HCT116 (cell line): Measurements from ENCODE around the gene TRNP1. TPM values are rescaled to one million over a fixed set of nuclear protein-coding genes. Genes with fewer than 3 reads are reported as not detected.

ENCODE experiments used
- ATAC-seq: fragments of 200-7000 bp; cut with Tn5 transposase; 2 replicates; pipeline ENCODE4 v1.9.1; 2020; ENCODE audit warnings: mild to moderate bottlenecking, moderate library complexity
- BruUV-seq: library from RNA; stranded (reverse); fragments of 400-500 nt; replicated peaks from 2 replicates; lab custom pipeline; 2021; lab: Mats Ljungman, UMichigan
- CTCF ChIA-PET: fragments of 300-600 bp; sonication (Branson Sonifier 250); formaldehyde crosslinking; loops from one replicate; lab custom pipeline; 2021; ENCODE audit warnings: antibody characterized with exemption; lab: Charles Lee
- POLR2A ChIA-PET: fragments of 300-600, 350-600 bp; sonication (Branson Sonifier 250); formaldehyde crosslinking; loops from one replicate; lab custom pipeline; 2021; ENCODE audit warnings: antibody characterized with exemption; lab: Charles Lee
- RAD21 ChIA-PET, 2 experiments: fragments of 300-600 bp; sonication (Branson Sonifier 250); formaldehyde crosslinking; loops; one replicate each; lab custom pipeline; 2023; ENCODE audit warnings: low total read pairs in 2 of 2; ENCODE audit not compliant: uncharacterized antibody in 2 of 2, unreplicated experiment in 2 of 2, low non-redundant PET in 1 of 2; lab: Charles Lee
- DNase-seq: peaks from one replicate; pipeline ENCODE4 v3.0.0-alpha.2; 2010; ENCODE audit warnings: low read depth, low spot score
- H2AFZ ChIP-seq: fragments of 200-600 bp; shearing (Covaris generic), sonication (generic); 2 replicates; pipeline ENCODE4 v1.6.1; 2017; ENCODE audit warnings: low read depth, mixed run types, mixed read lengths, antibody characterized with exemption, low read length; ENCODE audit not compliant: poor library complexity, severe bottlenecking
- H3K27ac ChIP-seq: 2 replicates; pipeline ENCODE4 v1.5.1; 2012; ENCODE audit warnings: low read depth, low read length
- H3K27me3 ChIP-seq: fragments of 200-600 bp; sonication (generic); 2 replicates; pipeline ENCODE4 v1.6.1; 2016; ENCODE audit warnings: mixed run types, low read length, mixed read lengths; ENCODE audit not compliant: insufficient read depth
- H3K36me3 ChIP-seq, 2 experiments: fragments of 200-500 bp in 1 of 2; fragments of 200-600 bp in 1 of 2; sonication (Bioruptor generic) in 1 of 2; sonication (generic) in 1 of 2; 2 replicates each; pipeline versions ENCODE4 v1.5.1 to v1.6.1; 2014 to 2016; ENCODE audit warnings: low read length in 2 of 2, inconsistent platforms in 1 of 2, mixed read lengths in 1 of 2, mixed run types in 1 of 2; ENCODE audit not compliant: insufficient read depth in 2 of 2, control insufficient read depth in 1 of 2
- H3K4me1 ChIP-seq, 2 experiments: fragments of 200-600 bp in 1 of 2; sonication (generic) in 1 of 2; 2 replicates each; pipeline versions ENCODE4 v1.5.1 to v1.6.1; 2012 to 2017; ENCODE audit warnings: low read length in 2 of 2, inconsistent platforms in 1 of 2, mild to moderate bottlenecking in 1 of 2, mixed read lengths in 1 of 2, mixed run types in 1 of 2, moderate library complexity in 1 of 2; ENCODE audit not compliant: insufficient read depth in 2 of 2, control insufficient read depth in 1 of 2
- H3K4me2 ChIP-seq: fragments of 200-600 bp; sonication (generic); 2 replicates; pipeline ENCODE4 v1.6.1; 2017; ENCODE audit warnings: mixed run types, low read length, mixed read lengths
- H3K4me3 ChIP-seq, 2 experiments: fragments of 200-600 bp in 1 of 2; sonication (generic) in 1 of 2; replicated peaks in 1 of 2; 2 replicates each; pipeline ENCODE4 v1.5.1; 2011 to 2016; ENCODE audit warnings: low read length in 2 of 2, control low read depth in 1 of 2, low read depth in 1 of 2, mild to moderate bottlenecking in 1 of 2, mixed read lengths in 1 of 2, mixed run types in 1 of 2
- H3K79me2 ChIP-seq: fragments of 200-600 bp; sonication (generic); 2 replicates; pipeline ENCODE4 v1.6.1; 2017; ENCODE audit warnings: mild to moderate bottlenecking, mixed run types, low read length, moderate library complexity, mixed read lengths; ENCODE audit not compliant: insufficient read depth
- H3K9ac ChIP-seq: fragments of 200-600 bp; sonication (generic); 2 replicates; pipeline ENCODE4 v1.6.1; 2016; ENCODE audit warnings: low read length, mixed read lengths
- H3K9me2 ChIP-seq: fragments of 200-600 bp; sonication (generic), shearing (Covaris generic); 2 replicates; pipeline ENCODE4 v1.6.1; 2017; ENCODE audit warnings: mixed run types, mild to moderate bottlenecking, moderate library complexity; ENCODE audit not compliant: insufficient read depth
- H3K9me3 ChIP-seq, 2 experiments: fragments of 200-500 bp in 1 of 2; fragments of 200-600 bp in 1 of 2; sonication (Bioruptor generic) in 1 of 2; sonication (generic) in 1 of 2; 2 replicates each; pipeline ENCODE4 v1.6.1; 2014 to 2017; ENCODE audit warnings: low read length in 2 of 2, mixed read lengths in 2 of 2, inconsistent platforms in 1 of 2, low read depth in 1 of 2, mild to moderate bottlenecking in 1 of 2, mixed run types in 1 of 2, moderate library complexity in 1 of 2; ENCODE audit not compliant: control insufficient read depth in 1 of 2, insufficient read depth in 1 of 2
- H4K20me1 ChIP-seq: fragments of 200-600 bp; sonication (generic), shearing (Covaris generic); 2 replicates; pipeline ENCODE4 v1.6.1; 2017; ENCODE audit warnings: mixed run types, mild to moderate bottlenecking, moderate library complexity; ENCODE audit not compliant: insufficient read depth
- CBX3 ChIP-seq: IDR thresholded peaks from 2 replicates; pipeline ENCODE4 v1.6.1; 2012; ENCODE audit warnings: low read depth
- EZH2phosphoT487 ChIP-seq: fragments of 200-600 bp; IDR thresholded peaks from 2 replicates; pipeline ENCODE4 v1.6.1; 2018; ENCODE audit warnings: antibody characterized with exemption, borderline replicate concordance
- POLR2A ChIP-seq: IDR thresholded peaks from 2 replicates; pipeline ENCODE4 v1.7.0; 2011; ENCODE audit warnings: borderline replicate concordance; ENCODE audit not compliant: insufficient read depth, insufficient read length; ENCODE audit errors: extremely low read depth
- SP1 ChIP-seq: IDR thresholded peaks from 2 replicates; pipeline ENCODE4 v1.6.1; 2012; ENCODE audit warnings: low read depth
- YY1 ChIP-seq: IDR thresholded peaks from 2 replicates; pipeline ENCODE4 v1.6.1; 2011; ENCODE audit warnings: low read length, low read depth, moderate library complexity, mild to moderate bottlenecking; ENCODE audit not compliant: insufficient replicate concordance; ENCODE audit errors: extremely low read depth
- intact Hi-C: fragments of 100-400 bp; cut with micrococcal nuclease; formaldehyde crosslinking; loops from 2 replicates; pipeline ENCODE4 v1.10.0; 2022
- total RNA-seq: library from RNA; stranded (reverse); gene quantifications from one replicate; pipeline ENCODE4 v1.2.1, GENCODE V29; 2021; ENCODE audit not compliant: unreplicated experiment
- TF ChIP-seq, protein P1 (sequence below): IDR thresholded peaks from 2 replicates; pipeline ENCODE4 v1.6.1; 2012

TRNP1 gene
- total RNA-seq, 1 experiment from 2014 or later = 76.9 TPM

- no peaks in the 10 kb centered on the region for H3K27me3 ChIP-seq
- ChIA-PET POLR2A (interaction anchor here (2.5 kb wide), 1 partner anchor 12 kb away, joined by 9 read pairs; no protein-coding TSS in a partner anchor), CTCF (no interaction called here), RAD21 (no interaction called here)
- DNase-seq (no peak), ATAC-seq (no peak)
- no peak overlapping the region for H3K27ac ChIP-seq
- no TSS peak for BruUV-seq
- H2AFZ ChIP-seq = no peak overlapping the region
- intact Hi-C loops = no loop called here
- peaks cover 17 to 31% of the 10 kb centered on the region in 2 experiments; a peak in 3 of 4 replicates for H3K4me1 ChIP-seq
- no peaks in the 10 kb centered on the region for H3K9me2 ChIP-seq
- TF ChIP-seq EZH2phosphoT487 (no peak), CBX3 (no peak), SP1 (no peak), YY1 (no peak)
- no peaks in the 10 kb centered on the region for H3K79me2 ChIP-seq
- no peaks in the 10 kb centered on the region for H4K20me1 ChIP-seq
- H3K4me2 ChIP-seq = no peak overlapping the region
- H3K9me3 ChIP-seq = no peaks in the 10 kb centered on the region
- no peak overlapping the region for H3K9ac ChIP-seq
- no peak overlapping the region for H3K4me3 ChIP-seq
- no peaks in the 10 kb centered on the region for H3K36me3 ChIP-seq
Measured at GRCh38 chr1:27025718-27026117, 32.2 kb downstream of the TRNP1 start.

- H3K9me2 ChIP-seq = no peaks in the 10 kb centered on the region
- H3K4me1 ChIP-seq = peaks cover 26 to 33% of the 10 kb centered on the region in 2 experiments
- DNase-seq = peak; percentile 48
- H3K36me3 ChIP-seq = no peaks in the 10 kb centered on the region
- intact Hi-C loops = no loop called here
- H2AFZ ChIP-seq = peak overlapping the region; percentile 94
- H4K20me1 ChIP-seq = no peaks in the 10 kb centered on the region
- H3K79me2 ChIP-seq = no peaks in the 10 kb centered on the region
- POLR2A ChIA-PET = interaction anchor here (0.6 to 2.5 kb wide), 2 partner anchors 14 to 37 kb away, joined by 3 to 9 read pairs; no protein-coding TSS in a partner anchor
- no peak for TF ChIP-seq YY1
- TF ChIP-seq, protein P1, sequence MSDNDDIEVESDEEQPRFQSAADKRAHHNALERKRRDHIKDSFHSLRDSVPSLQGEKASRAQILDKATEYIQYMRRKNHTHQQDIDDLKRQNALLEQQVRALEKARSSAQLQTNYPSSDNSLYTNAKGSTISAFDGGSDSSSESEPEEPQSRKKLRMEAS = 0 out of 2 replicates have a peak, but pooled peaks have one; percentile 32
- no peak for TF ChIP-seq POLR2A
- TF ChIP-seq, all 23 proteins: peak for 1
- H3K4me3 ChIP-seq = 0 out of 4 replicates have a peak overlapping the region, but pooled peaks of 1 of the 2 experiments have one; percentile 10
- no TSS peak for BruUV-seq
- RAD21 ChIA-PET = no interaction called here
- ATAC-seq = peak; percentile 75
- H3K27ac ChIP-seq = peak overlapping the region; percentile 18; the same call in 1 of the 2 replicates
- CTCF ChIA-PET = interaction anchor here (1.0 to 1.5 kb wide), 3 partner anchors 18 to 29 kb away, joined by 3 to 11 read pairs (median 4); no protein-coding TSS in a partner anchor
- H3K9ac ChIP-seq = peak overlapping the region; percentile 33; the same call in 1 of the 2 replicates
- H3K4me2 ChIP-seq = peak overlapping the region; percentile 65
- no peaks in the 10 kb centered on the region for H3K9me3 ChIP-seq
- H3K27me3 ChIP-seq = no peaks in the 10 kb centered on the region
Measured at GRCh38 chr1:27026621-27027574, 33.4 kb downstream of the TRNP1 start.
